Hepatocyte (in vitro differentiated cells): ENCODE results near the gene TMEM121B. TPM values are rescaled to one million over a fixed set of nuclear protein-coding genes. Genes with fewer than 3 reads are reported as not detected.

Experiments used
- DNase-seq: peaks from one replicate; pipeline ENCODE4 v3.0.0-alpha.2; 2016; ENCODE audit warnings: low spot score
- H2AFZ ChIP-seq: fragments of 200-600 bp; sonication (generic); 2 replicates; pipeline ENCODE4 v1.6.0; 2016; ENCODE audit warnings: antibody characterized with exemption, mild to moderate bottlenecking
- H3K27ac ChIP-seq: fragments of 200-600 bp; sonication (generic); 2 replicates; pipeline ENCODE4 v1.5.1; 2016; ENCODE audit warnings: mild to moderate bottlenecking
- H3K27me3 ChIP-seq: fragments of 200-600 bp; sonication (generic); 2 replicates; pipeline ENCODE4 v1.6.1; 2016
- H3K36me3 ChIP-seq: fragments of 200-600 bp; sonication (generic); replicated peaks from 2 replicates; pipeline ENCODE4 v1.5.1; 2016; ENCODE audit warnings: low read depth; ENCODE audit not compliant: insufficient read depth
- H3K4me1 ChIP-seq: fragments of 200-600 bp; sonication (generic); 2 replicates; pipeline ENCODE4 v1.5.1; 2016; ENCODE audit warnings: mild to moderate bottlenecking, moderate library complexity; ENCODE audit not compliant: insufficient read depth
- H3K4me2 ChIP-seq: fragments of 200-600 bp; sonication (generic); 2 replicates; pipeline ENCODE4 v1.6.0; 2016
- H3K4me3 ChIP-seq: fragments of 200-600 bp; sonication (generic); 2 replicates; pipeline ENCODE4 v1.5.1; 2016; ENCODE audit warnings: mild to moderate bottlenecking
- H3K79me2 ChIP-seq: fragments of 200-600 bp; sonication (generic); 2 replicates; pipeline ENCODE4 v1.6.0; 2017; ENCODE audit warnings: mild to moderate bottlenecking
- H3K9me2 ChIP-seq: fragments of 200-600 bp; sonication (generic); replicated peaks from 2 replicates; pipeline ENCODE4 v1.6.0; 2017; ENCODE audit warnings: mild to moderate bottlenecking; ENCODE audit not compliant: insufficient read depth
- H3K9me3 ChIP-seq: fragments of 200-600 bp; sonication (generic); 2 replicates; pipeline ENCODE4 v1.5.1; 2016; ENCODE audit warnings: low read depth, mild to moderate bottlenecking
- H4K20me1 ChIP-seq: fragments of 200-600 bp; sonication (generic); 2 replicates; pipeline ENCODE4 v1.6.0; 2016; ENCODE audit warnings: mild to moderate bottlenecking; ENCODE audit not compliant: insufficient read depth, poor library complexity, severe bottlenecking
- EZH2 ChIP-seq: fragments of 200-600 bp; sonication (generic); IDR thresholded peaks from 2 replicates; pipeline ENCODE4 v1.6.1; 2016; ENCODE audit warnings: antibody characterized with exemption, mild to moderate bottlenecking, borderline replicate concordance
- EZH2phosphoT487 ChIP-seq: fragments of 200-600 bp; sonication (generic); IDR thresholded peaks from one replicate; pipeline ENCODE4 v1.6.1; 2018; ENCODE audit warnings: antibody characterized with exemption, mild to moderate bottlenecking, low read depth, moderate library complexity; ENCODE audit not compliant: unreplicated experiment, severe bottlenecking
- WGBS: methylation state at CpG from one replicate; pipeline ENCODE4 v1.1.6; 2016; ENCODE audit warnings: low lambda C conversion rate; ENCODE audit errors: missing lambda C conversion rate; 5-methylcytosine and 5-hydroxymethylcytosine counted together
- polyA plus RNA-seq: library from polyadenylated mRNA; unstranded; fragments of >200 nt; fragmentation: Nextera tagmentation; extraction: Ambion mirVana; gene quantifications from 2 replicates; pipeline ENCODE4 v1.2.1, GENCODE V29; 2016
- total RNA-seq: library from RNA; depleted of rRNA; stranded (reverse); fragments of >200 nt; gene quantifications from 2 replicates; pipeline ENCODE4 v1.2.3, GENCODE V29; 2014
- TF ChIP-seq, protein P1 (sequence below): fragments of 200-600 bp; sonication (generic); IDR thresholded peaks from 2 replicates; pipeline ENCODE4 v1.5.1; 2016; ENCODE audit warnings: antibody characterized with exemption, mild to moderate bottlenecking; ENCODE audit not compliant: poor library complexity

Gene TMEM121B
- total and polyA plus RNA-seq, 2 experiments from 2014 or later, result 0.30 to 0.50 TPM

DNA sequence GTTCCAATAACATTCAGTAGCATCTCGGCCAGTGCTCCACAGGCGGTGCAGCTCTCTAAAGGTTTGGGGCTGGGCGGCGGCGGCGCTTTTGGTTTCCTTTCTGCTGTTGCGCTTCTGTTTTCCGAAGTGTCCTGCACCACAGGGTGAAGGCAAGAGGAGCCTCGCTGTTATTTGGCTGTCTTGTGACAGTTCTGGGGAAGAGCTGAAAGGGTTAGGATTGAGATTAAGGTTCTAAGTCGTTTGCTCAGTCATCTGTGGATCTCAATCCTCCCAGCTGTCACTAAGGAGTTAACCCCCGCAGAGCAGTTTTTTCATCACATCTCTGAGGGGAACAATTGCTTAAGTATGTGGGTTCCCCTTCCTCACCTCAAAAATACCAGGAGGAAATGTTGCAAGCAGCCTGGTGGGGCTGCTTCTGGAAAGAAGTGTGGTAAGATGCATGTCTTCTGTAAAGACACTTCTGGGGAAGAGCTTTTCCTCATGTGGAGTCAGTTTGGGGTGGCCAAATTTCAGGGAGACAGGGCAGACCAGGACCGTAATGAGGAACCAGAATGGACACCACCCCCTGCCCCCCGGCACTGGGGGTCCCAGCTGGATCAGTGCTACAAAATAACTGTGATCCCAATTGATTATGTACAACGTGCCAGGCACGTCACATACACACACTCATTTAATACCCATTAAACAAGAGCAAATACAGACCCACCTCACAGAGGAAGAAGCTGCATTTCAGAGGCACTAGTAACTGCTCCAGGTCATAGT lies 14.2 kb downstream of the TMEM121B start:
- Histone ChIP-seq H2AFZ (no peak overlapping the region), H3K27ac (no peak overlapping the region), H3K4me1 (no peaks in the 10 kb centered on the region), H3K4me2 (no peak overlapping the region), H3K79me2 (no peaks in the 10 kb centered on the region), H4K20me1 (no peaks in the 10 kb centered on the region), H3K27me3 (no peaks in the 10 kb centered on the region), H3K4me3 (no peak overlapping the region), H3K36me3 (no peaks in the 10 kb centered on the region), H3K9me3 (no peaks in the 10 kb centered on the region), H3K9me2 (no peaks in the 10 kb centered on the region)
- no peak for DNase-seq
- TF ChIP-seq, protein P1, sequence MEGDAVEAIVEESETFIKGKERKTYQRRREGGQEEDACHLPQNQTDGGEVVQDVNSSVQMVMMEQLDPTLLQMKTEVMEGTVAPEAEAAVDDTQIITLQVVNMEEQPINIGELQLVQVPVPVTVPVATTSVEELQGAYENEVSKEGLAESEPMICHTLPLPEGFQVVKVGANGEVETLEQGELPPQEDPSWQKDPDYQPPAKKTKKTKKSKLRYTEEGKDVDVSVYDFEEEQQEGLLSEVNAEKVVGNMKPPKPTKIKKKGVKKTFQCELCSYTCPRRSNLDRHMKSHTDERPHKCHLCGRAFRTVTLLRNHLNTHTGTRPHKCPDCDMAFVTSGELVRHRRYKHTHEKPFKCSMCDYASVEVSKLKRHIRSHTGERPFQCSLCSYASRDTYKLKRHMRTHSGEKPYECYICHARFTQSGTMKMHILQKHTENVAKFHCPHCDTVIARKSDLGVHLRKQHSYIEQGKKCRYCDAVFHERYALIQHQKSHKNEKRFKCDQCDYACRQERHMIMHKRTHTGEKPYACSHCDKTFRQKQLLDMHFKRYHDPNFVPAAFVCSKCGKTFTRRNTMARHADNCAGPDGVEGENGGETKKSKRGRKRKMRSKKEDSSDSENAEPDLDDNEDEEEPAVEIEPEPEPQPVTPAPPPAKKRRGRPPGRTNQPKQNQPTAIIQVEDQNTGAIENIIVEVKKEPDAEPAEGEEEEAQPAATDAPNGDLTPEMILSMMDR, result no peak
- no peak for TF ChIP-seq EZH2phosphoT487
- no peak for TF ChIP-seq EZH2
- 92% methylated on average over 15 of the region's 15 CpGs for WGBS

DNA sequence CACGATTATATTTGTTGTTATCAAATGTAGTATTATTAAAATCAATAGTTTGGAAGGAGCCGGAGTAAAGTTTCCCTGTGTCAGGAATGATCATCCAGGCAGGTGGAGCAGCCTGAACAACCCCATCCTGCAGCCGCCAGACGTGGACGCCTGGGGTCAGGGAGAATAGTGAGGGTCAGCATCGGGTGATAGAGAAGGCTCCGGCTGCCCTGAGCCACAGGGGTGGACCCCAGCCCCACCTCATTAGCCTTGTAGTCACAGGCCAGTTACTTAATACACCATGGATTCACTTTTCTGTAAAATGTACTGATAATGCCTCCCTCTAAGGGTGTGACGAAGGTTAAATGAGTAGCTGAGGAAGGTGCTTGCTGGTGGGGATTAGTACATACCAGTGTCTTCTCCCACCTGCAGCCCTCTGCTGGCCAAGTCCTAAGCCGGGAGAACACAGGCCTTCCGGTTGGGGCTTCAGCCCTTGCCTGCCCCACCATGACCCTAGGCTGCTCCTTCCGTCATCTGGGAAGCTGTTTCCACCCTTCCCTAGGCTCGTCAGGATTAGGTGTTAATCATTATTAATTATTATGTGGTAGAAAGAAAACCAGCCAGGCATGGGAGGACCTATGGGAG lies 14.9 kb downstream of the TMEM121B start:
- Histone ChIP-seq H3K4me2 (no peak overlapping the region), H3K9me2 (no peaks in the 10 kb centered on the region), H3K27me3 (no peaks in the 10 kb centered on the region), H2AFZ (no peak overlapping the region), H3K27ac (no peak overlapping the region), H3K36me3 (no peaks in the 10 kb centered on the region), H3K4me1 (no peaks in the 10 kb centered on the region), H3K4me3 (no peak overlapping the region), H4K20me1 (no peaks in the 10 kb centered on the region), H3K9me3 (no peaks in the 10 kb centered on the region), H3K79me2 (no peaks in the 10 kb centered on the region)
- WGBS, result 91% methylated on average over 12 of the region's 12 CpGs
- TF ChIP-seq, protein P1, result no peak
- TF ChIP-seq EZH2phosphoT487 (no peak), EZH2 (no peak)
- DNase-seq, result no peak

DNA sequence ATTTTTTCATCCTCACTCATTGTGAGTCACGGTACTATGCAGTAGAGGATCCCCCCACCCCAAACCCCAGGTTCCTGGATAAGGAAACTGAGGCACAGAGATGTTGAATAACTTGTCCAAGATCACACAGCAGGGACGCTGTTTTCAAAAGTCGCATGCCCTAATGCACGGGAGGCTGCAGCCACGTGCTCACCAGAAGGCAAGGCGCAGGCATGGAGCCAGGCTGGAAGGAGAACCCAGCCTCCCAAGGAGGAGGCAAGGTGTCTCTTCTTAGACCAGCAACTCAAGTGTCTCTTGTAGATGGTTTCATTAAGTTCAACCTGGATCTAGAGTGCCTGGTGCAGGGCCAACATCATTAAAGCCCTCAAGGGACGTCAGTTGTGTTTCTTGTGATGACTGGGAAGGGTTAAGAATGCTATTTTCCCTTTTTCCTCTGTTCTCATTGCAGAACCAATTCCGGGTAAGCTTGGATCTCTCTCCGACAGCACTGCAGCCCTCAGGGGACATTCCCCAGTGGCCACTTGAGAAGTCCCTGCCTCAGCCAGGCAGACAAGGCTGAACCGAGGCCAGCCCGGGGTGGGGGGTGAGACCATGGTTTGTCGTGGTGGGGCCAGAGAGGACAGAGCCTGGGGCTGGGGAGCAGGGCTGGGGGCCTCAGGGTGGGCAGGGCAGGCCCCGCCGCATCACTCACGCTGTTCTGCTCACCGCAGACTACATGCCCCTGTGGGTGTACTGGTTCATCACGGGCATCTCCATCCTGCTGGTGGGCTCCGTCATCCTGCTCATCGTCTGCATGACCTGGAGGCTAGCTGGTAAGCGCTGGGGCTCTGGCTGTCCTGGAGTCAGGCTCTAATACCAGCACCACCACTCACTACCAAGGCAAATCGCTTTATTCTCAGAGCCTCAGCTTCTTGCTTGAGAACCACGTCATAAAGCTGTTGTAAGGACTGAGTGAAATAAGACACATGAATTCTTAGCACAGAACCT lies 15.7 kb downstream of the TMEM121B start:
- Histone ChIP-seq H3K79me2 (no peaks in the 10 kb centered on the region), H3K4me2 (no peak overlapping the region), H3K4me3 (no peak overlapping the region), H3K9me2 (no peaks in the 10 kb centered on the region), H3K4me1 (no peaks in the 10 kb centered on the region), H3K27me3 (no peaks in the 10 kb centered on the region), H4K20me1 (no peaks in the 10 kb centered on the region), H3K36me3 (no peaks in the 10 kb centered on the region), H2AFZ (no peak overlapping the region), H3K9me3 (no peaks in the 10 kb centered on the region), H3K27ac (no peak overlapping the region)
- WGBS, result 86% methylated on average over 22 of the region's 22 CpGs
- TF ChIP-seq, protein P1, result no peak
- no peak for TF ChIP-seq EZH2phosphoT487
- no peak for TF ChIP-seq EZH2
- DNase-seq, result no peak
